ENCODE data around the gene FKBP9.
"Not testable (repeated sequence)": the region's sequence is repeated elsewhere in the genome, so short reads cannot be mapped to it uniquely, and the experiment has no call there.

Gene FKBP9

GRCh38 chr7:32952876-32953275, 4.4 kb upstream of the FKBP9 start:
- H3K79me1 ChIP-seq (replicated peaks; ENCODE audit: low read length, poor library complexity, severe bottlenecking): peaks cover 2% of the 10 kb centered on the region
- H3K14ac ChIP-seq (ENCODE audit: low read length in 2 of 2): no peak overlapping the region
- H2AFZ ChIP-seq (ENCODE audit: low read depth, low read length): no peak overlapping the region
- H4K8ac ChIP-seq (ENCODE audit: low read length): no peak overlapping the region
- H2BK5ac ChIP-seq (ENCODE audit: low read depth, low read length, poor library complexity, severe bottlenecking): no peak overlapping the region
- H2BK15ac ChIP-seq (ENCODE audit: low read depth, poor library complexity, severe bottlenecking): no peak overlapping the region
- H3K27me3 ChIP-seq (ENCODE audit: control insufficient read depth in 1 of 2, insufficient read depth in 1 of 2, low read length in 2 of 2): peaks cover 0 to 4% of the 10 kb centered on the region in 2 experiments
- H2BK12ac ChIP-seq (ENCODE audit: low read length in 2 of 2): peak overlapping the region in 1 of 2 experiments; percentile 25
- H2BK120ac ChIP-seq (ENCODE audit: low read depth, low read length): no peak overlapping the region
- H3K23ac ChIP-seq (ENCODE audit: low read length in 2 of 2): no peak overlapping the region
- no peak overlapping the region for H3K4me3 ChIP-seq (ENCODE audit: insufficient read depth in 1 of 2, low read depth in 1 of 2, low read length in 2 of 2)
- no peak overlapping the region for H4K91ac ChIP-seq (ENCODE audit: low read length)
- DNase-seq: no peak
- H3K9me3 ChIP-seq (ENCODE audit: control insufficient read depth, low read length): peaks cover 9% of the 10 kb centered on the region
- no peak overlapping the region for H3K4ac ChIP-seq (ENCODE audit: low read depth in 1 of 2, low read length in 2 of 2)
- H3K27ac ChIP-seq (ENCODE audit: low read length, poor library complexity, severe bottlenecking): no peak overlapping the region
- H3K9ac ChIP-seq (ENCODE audit: low read length): no peak overlapping the region
- H3K18ac ChIP-seq (ENCODE audit: low read depth in 1 of 2, low read length in 2 of 2): no peak overlapping the region
- no peak overlapping the region for H3K4me2 ChIP-seq (ENCODE audit: low read length, poor library complexity, severe bottlenecking)
- WGBS: 100% methylated on average over 1 of the region's 1 CpG
- no peak overlapping the region for H2AK5ac ChIP-seq (ENCODE audit: low read length, severe bottlenecking)
- H3K4me1 ChIP-seq (ENCODE audit: control insufficient read depth, insufficient read depth, low read depth, low read length): peaks cover 4% of the 10 kb centered on the region
- H3K36me3 ChIP-seq (ENCODE audit: control insufficient read depth in 1 of 2, insufficient read depth in 2 of 2, low read depth in 1 of 2, low read length in 2 of 2): no peaks in the 10 kb centered on the region

- Histone ChIP-seq H2AK5ac (ENCODE audit: low read length, severe bottlenecking) (peak overlapping the region; percentile 12), H2BK120ac (ENCODE audit: low read depth, low read length) (no peak overlapping the region), H3K18ac (ENCODE audit: low read depth in 1 of 2, low read length in 2 of 2) (peak overlapping the region; percentile 60 to 100), H3K4me1 (ENCODE audit: control insufficient read depth, insufficient read depth, low read depth, low read length) (peaks cover 7% of the 10 kb centered on the region), H3K27me3 (ENCODE audit: control insufficient read depth in 1 of 2, insufficient read depth in 1 of 2, low read length in 2 of 2) (no peaks in the 10 kb centered on the region), H3K79me1 (replicated peaks; ENCODE audit: low read length, poor library complexity, severe bottlenecking) (peaks cover 6% of the 10 kb centered on the region), H2BK12ac (ENCODE audit: low read length in 2 of 2) (peak overlapping the region in 1 of 2 experiments; percentile 25), H3K23ac (ENCODE audit: low read length in 2 of 2) (peak overlapping the region in 1 of 2 experiments; percentile 65), H3K4me3 (ENCODE audit: insufficient read depth in 1 of 2, low read depth in 1 of 2, low read length in 2 of 2) (peak overlapping the region; percentile 87 to 98), H3K9ac (ENCODE audit: low read length) (peak overlapping the region; percentile 94), H3K27ac (ENCODE audit: low read length, poor library complexity, severe bottlenecking) (peak overlapping the region; percentile 48), H3K9me3 (ENCODE audit: control insufficient read depth, low read length) (no peaks in the 10 kb centered on the region), H3K14ac (ENCODE audit: low read length in 2 of 2) (peak overlapping the region in 1 of 2 experiments; percentile 99), H4K91ac (ENCODE audit: low read length) (peak overlapping the region; percentile 52), H2BK15ac (ENCODE audit: low read depth, poor library complexity, severe bottlenecking) (peak overlapping the region; percentile 73), H2AFZ (ENCODE audit: low read depth, low read length) (peak overlapping the region; percentile 87), H2BK5ac (ENCODE audit: low read depth, low read length, poor library complexity, severe bottlenecking) (no peak overlapping the region), H3K36me3 (ENCODE audit: control insufficient read depth in 1 of 2, insufficient read depth in 2 of 2, low read depth in 1 of 2, low read length in 2 of 2) (peaks cover 0 to 4% of the 10 kb centered on the region in 2 experiments), H3K4ac (ENCODE audit: low read depth in 1 of 2, low read length in 2 of 2) (peak overlapping the region; percentile 70 to 78), H3K4me2 (ENCODE audit: low read length, poor library complexity, severe bottlenecking) (peak overlapping the region; percentile 79), H4K8ac (ENCODE audit: low read length) (peak overlapping the region; percentile 89)
- 65% methylated on average over 25 of the region's 26 CpGs for WGBS
- DNase-seq: peak; percentile 80
Observed at GRCh38 chr7:32958046-32959025, 1.1 kb downstream of the FKBP9 start.

- not testable (repeated sequence) for H4K8ac ChIP-seq (ENCODE audit: low read length); H3K27ac ChIP-seq (ENCODE audit: low read length, poor library complexity, severe bottlenecking); H2BK15ac ChIP-seq (ENCODE audit: low read depth, poor library complexity, severe bottlenecking); H3K23ac ChIP-seq (ENCODE audit: low read length in 2 of 2); H2BK120ac ChIP-seq (ENCODE audit: low read depth, low read length); H3K4me2 ChIP-seq (ENCODE audit: low read length, poor library complexity, severe bottlenecking); H2AK5ac ChIP-seq (ENCODE audit: low read length, severe bottlenecking); H3K9me3 ChIP-seq (ENCODE audit: control insufficient read depth, low read length); H4K91ac ChIP-seq (ENCODE audit: low read length); H3K79me1 ChIP-seq (replicated peaks; ENCODE audit: low read length, poor library complexity, severe bottlenecking); H3K4me1 ChIP-seq (ENCODE audit: control insufficient read depth, insufficient read depth, low read depth, low read length); H3K4ac ChIP-seq (ENCODE audit: low read depth in 1 of 2, low read length in 2 of 2); H3K36me3 ChIP-seq (ENCODE audit: control insufficient read depth in 1 of 2, insufficient read depth in 2 of 2, low read depth in 1 of 2, low read length in 2 of 2); H3K27me3 ChIP-seq (ENCODE audit: control insufficient read depth in 1 of 2, insufficient read depth in 1 of 2, low read length in 2 of 2); H2BK5ac ChIP-seq (ENCODE audit: low read depth, low read length, poor library complexity, severe bottlenecking); H3K4me3 ChIP-seq (ENCODE audit: insufficient read depth in 1 of 2, low read depth in 1 of 2, low read length in 2 of 2); H2BK12ac ChIP-seq (ENCODE audit: low read length in 2 of 2); H3K18ac ChIP-seq (ENCODE audit: low read depth in 1 of 2, low read length in 2 of 2); H2AFZ ChIP-seq (ENCODE audit: low read depth, low read length); H3K9ac ChIP-seq (ENCODE audit: low read length); DNase-seq
- peak overlapping the region in 1 of 2 experiments; percentile 41 for H3K14ac ChIP-seq (ENCODE audit: low read length in 2 of 2)
- 84% methylated on average over 3 of the region's 5 CpGs for WGBS
Observed at GRCh38 chr7:32963880-32964301, 6.7 kb downstream of the FKBP9 start.

GRCh38 chr7:32964461-32965159, 7.4 kb downstream of the FKBP9 start:
- not testable (repeated sequence) for H4K8ac ChIP-seq (ENCODE audit: low read length); H3K23ac ChIP-seq (ENCODE audit: low read length in 2 of 2); H3K14ac ChIP-seq (ENCODE audit: low read length in 2 of 2); H4K91ac ChIP-seq (ENCODE audit: low read length); H3K27me3 ChIP-seq (ENCODE audit: control insufficient read depth in 1 of 2, insufficient read depth in 1 of 2, low read length in 2 of 2); H3K27ac ChIP-seq (ENCODE audit: low read length, poor library complexity, severe bottlenecking); H2AK5ac ChIP-seq (ENCODE audit: low read length, severe bottlenecking); H2BK5ac ChIP-seq (ENCODE audit: low read depth, low read length, poor library complexity, severe bottlenecking); H3K9ac ChIP-seq (ENCODE audit: low read length); H3K18ac ChIP-seq (ENCODE audit: low read depth in 1 of 2, low read length in 2 of 2); H3K79me1 ChIP-seq (replicated peaks; ENCODE audit: low read length, poor library complexity, severe bottlenecking); H2AFZ ChIP-seq (ENCODE audit: low read depth, low read length); H3K4me1 ChIP-seq (ENCODE audit: control insufficient read depth, insufficient read depth, low read depth, low read length); H2BK120ac ChIP-seq (ENCODE audit: low read depth, low read length); H3K4me2 ChIP-seq (ENCODE audit: low read length, poor library complexity, severe bottlenecking); H2BK12ac ChIP-seq (ENCODE audit: low read length in 2 of 2); H3K9me3 ChIP-seq (ENCODE audit: control insufficient read depth, low read length); H2BK15ac ChIP-seq (ENCODE audit: low read depth, poor library complexity, severe bottlenecking); H3K4ac ChIP-seq (ENCODE audit: low read depth in 1 of 2, low read length in 2 of 2); H3K36me3 ChIP-seq (ENCODE audit: control insufficient read depth in 1 of 2, insufficient read depth in 2 of 2, low read depth in 1 of 2, low read length in 2 of 2)
- peak overlapping the region in 1 of 2 experiments; percentile 23 for H3K4me3 ChIP-seq (ENCODE audit: insufficient read depth in 1 of 2, low read depth in 1 of 2, low read length in 2 of 2)
- DNase-seq: peak; percentile 11
- 22% methylated on average over 2 of the region's 8 CpGs for WGBS

Data from mesenchymal stem cell (in vitro differentiated cells and primary cell).